T47D (cell line): Measurements from ENCODE around the gene FDCSP.

Experiments
- DNase-seq, 2 experiments: peaks; one replicate each; pipeline versions ENCODE4 v3.0.0 to v3.0.0-alpha.2; 2011 to 2012; ENCODE audit warnings: low read depth in 1 of 2, low spot score in 1 of 2
- JUND ChIP-seq: IDR thresholded peaks from 2 replicates; pipeline ENCODE4 v1.6.1; 2012; ENCODE audit warnings: low read depth
- in situ Hi-C: cut with HindIII; loops from 2 replicates; pipeline ENCODE4 v1.10.0; 2016; ENCODE audit warnings: low sequenced_read_pairs, low pct_unique_long_range_greater_than_20kb

Gene FDCSP

DNA sequence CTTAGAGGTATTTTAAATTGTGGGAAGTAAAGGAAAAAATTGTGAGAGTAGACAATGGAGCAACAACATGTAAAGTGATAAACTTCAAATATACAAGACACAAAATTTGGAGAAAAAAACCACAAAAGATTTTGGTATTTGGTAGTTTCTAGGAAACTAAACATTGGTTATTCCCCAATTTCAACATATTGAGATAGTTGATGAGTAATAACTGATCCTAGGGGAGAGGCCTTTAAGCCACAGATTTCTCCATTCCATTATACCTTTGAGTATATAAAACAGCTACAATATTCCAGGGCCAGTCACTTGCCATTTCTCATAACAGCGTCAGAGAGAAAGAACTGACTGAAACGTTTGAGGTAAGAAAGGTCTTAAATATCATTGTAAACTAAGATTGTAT is at the start of gene FDCSP:
Gene FDCSP, plus strand, starts transcription at position 301 of the 400 bp plus-strand sequence. CDS start 5,071 bp downstream, outside the sequence.
- TF ChIP-seq JUND = no peak
- in situ Hi-C loops = no loop called here
- no peak for DNase-seq

GRCh38 chr4:70177090-70177489 is 48.8 kb upstream of the FDCSP start:
- in situ Hi-C loops = no loop called here
- peak in 1 of 2 experiments; percentile 19 for DNase-seq
- no peak for TF ChIP-seq JUND

DNA sequence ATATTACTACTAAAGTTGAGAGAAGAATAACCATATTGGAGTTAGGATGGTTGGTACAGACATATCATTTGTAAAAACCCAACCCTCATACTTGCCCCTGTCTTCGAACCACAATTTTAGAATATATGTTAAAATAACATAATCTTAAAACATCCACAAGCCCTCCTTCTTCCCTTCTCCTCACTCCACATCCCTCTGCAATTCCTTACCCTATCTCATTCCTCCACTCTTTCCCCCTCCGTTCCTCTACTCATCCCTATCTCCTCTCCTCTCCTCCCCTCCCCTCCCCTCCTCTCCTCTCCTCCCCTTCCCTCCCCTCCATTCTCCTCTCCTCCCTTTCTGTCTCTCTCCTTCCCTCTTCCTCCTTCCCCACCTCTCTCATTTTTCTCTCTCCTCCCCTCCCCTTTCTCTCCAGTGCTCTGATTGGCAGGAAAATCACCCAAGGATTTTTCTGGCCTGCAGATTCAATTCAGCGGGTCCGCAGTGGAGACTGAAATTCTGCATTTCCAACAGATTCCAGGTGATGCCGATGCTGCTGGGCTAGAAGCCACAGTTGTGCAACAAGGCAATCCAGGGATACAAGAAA is 47.8 kb upstream of the FDCSP start:
- no peak for DNase-seq
- no peak for TF ChIP-seq JUND
- in situ Hi-C loops = no loop called here

DNA sequence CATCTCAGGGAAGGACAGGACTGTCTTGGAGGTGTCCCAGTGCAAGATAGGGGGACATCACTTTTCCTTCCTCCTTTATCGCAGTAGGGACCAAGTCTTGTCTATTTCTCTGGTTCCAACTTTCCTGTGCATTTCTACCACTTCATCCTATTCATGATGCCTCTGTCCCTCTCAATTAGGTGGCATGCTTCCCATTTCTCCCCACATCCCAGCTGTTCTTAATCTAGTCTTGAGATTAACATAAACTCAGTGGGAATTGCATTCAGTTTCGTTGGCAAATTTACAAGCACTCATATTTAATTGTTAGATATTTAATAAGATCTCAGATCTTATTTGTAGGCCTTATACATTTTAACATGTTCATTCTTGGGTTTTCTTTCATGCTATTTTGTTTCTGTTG is 46.1 kb upstream of the FDCSP start:
- in situ Hi-C loops = no loop called here
- no peak for DNase-seq
- no peak for TF ChIP-seq JUND

GRCh38 chr4:70181864-70182263 is 44.1 kb upstream of the FDCSP start:
- DNase-seq = no peak
- TF ChIP-seq JUND = no peak
- in situ Hi-C loops = no loop called here

- no peak for TF ChIP-seq JUND
- in situ Hi-C loops = no loop called here
- peak in 1 of 2 experiments; percentile 6 for DNase-seq
Measured at GRCh38 chr4:70182517-70183167, 43.3 kb upstream of the FDCSP start.

- in situ Hi-C loops = no loop called here
- no peak for TF ChIP-seq JUND
- DNase-seq = peak in 1 of 2 experiments; percentile 63
Measured at GRCh38 chr4:70183168-70183939, 42.6 kb upstream of the FDCSP start.

- no peak for DNase-seq
- in situ Hi-C loops = no loop called here
- no peak for TF ChIP-seq JUND
Measured at GRCh38 chr4:70183940-70184246, 42.0 kb upstream of the FDCSP start.

GRCh38 chr4:70187216-70187615 is 38.7 kb upstream of the FDCSP start:
- no peak for DNase-seq
- TF ChIP-seq JUND = no peak
- in situ Hi-C loops = no loop called here

- TF ChIP-seq JUND = no peak
- in situ Hi-C loops = no loop called here
Measured at GRCh38 chr4:70190579-70190978, 35.3 kb upstream of the FDCSP start.

GRCh38 chr4:70191647-70192046 is 34.3 kb upstream of the FDCSP start:
- no peak for TF ChIP-seq JUND
- in situ Hi-C loops = no loop called here

More at GRCh38 chr4:70190579-70190978, 35.3 kb upstream of the FDCSP start:
- no peak for DNase-seq

GRCh38 chr4:70192895-70193294 is 33.0 kb upstream of the FDCSP start:
- no peak for DNase-seq
- TF ChIP-seq JUND = no peak
- in situ Hi-C loops = no loop called here

More at GRCh38 chr4:70191647-70192046, 34.3 kb upstream of the FDCSP start:
- no peak for DNase-seq

GRCh38 chr4:70195425-70195824 is 30.5 kb upstream of the FDCSP start, which contains the start of gene ODAM:
TSS of gene ODAM (plus strand) at chr4:70195725. CDS start at chr4:70196544, 819 bp downstream.
- no peak for DNase-seq
- in situ Hi-C loops = no loop called here
- no peak for TF ChIP-seq JUND
